H1 (cell line): ENCODE measurements around the gene ABI3. TPM values are rescaled to one million over a fixed set of nuclear protein-coding genes. Genes with fewer than 3 reads are reported as not detected.

ENCODE experiments used
- CTCF ChIA-PET: fragments of 300-600 bp; sonication (Branson Sonifier 250); formaldehyde crosslinking; loops from one replicate; lab custom pipeline; 2021; ENCODE audit not compliant: partially characterized antibody; lab: Charles Lee
- POLR2A ChIA-PET: fragments of 300-600 bp; sonication (Branson Sonifier 250); formaldehyde crosslinking; loops from one replicate; lab custom pipeline; 2021; ENCODE audit warnings: inconsistent platforms; ENCODE audit not compliant: partially characterized antibody; lab: Charles Lee
- DNase-seq, 2 experiments: peaks; one replicate each; pipeline versions ENCODE4 v3.0.0 to v3.0.0-alpha.2; 2010 to 2022; ENCODE audit warnings: low spot score in 2 of 2, low read depth in 1 of 2, mixed read lengths in 1 of 2
- FAIRE-seq: peaks from 2 replicates; lab custom pipeline; 2011; peaks lifted over from hg19 to GRCh38; lab: Jason Lieb, UNC
- H2AFZ ChIP-seq: 2 replicates; pipeline ENCODE4 v1.8.1; 2012; ENCODE audit warnings: low read length, inconsistent platforms
- H2AK5ac ChIP-seq: 2 replicates; pipeline ENCODE4 v1.6.1; 2013; ENCODE audit warnings: low read depth, low read length
- H2BK120ac ChIP-seq: replicated peaks from 2 replicates; pipeline ENCODE3; 2013; ENCODE audit warnings: low read depth, low read length, inconsistent platforms
- H2BK12ac ChIP-seq: 2 replicates; pipeline ENCODE4 v1.6.1; 2013; ENCODE audit warnings: low read depth, low read length
- H2BK15ac ChIP-seq: 2 replicates; pipeline ENCODE4 v1.6.1; 2013; ENCODE audit warnings: low read length
- H2BK20ac ChIP-seq: 2 replicates; pipeline ENCODE4 v1.6.1; 2013; ENCODE audit warnings: low read length
- H2BK5ac ChIP-seq: 2 replicates; pipeline ENCODE4 v1.6.1; 2013; ENCODE audit warnings: low read depth, low read length
- H3K14ac ChIP-seq: 2 replicates; pipeline ENCODE4 v1.6.1; 2013; ENCODE audit warnings: inconsistent platforms; ENCODE audit not compliant: insufficient read length
- H3K18ac ChIP-seq: 2 replicates; pipeline ENCODE4 v1.6.1; 2013; ENCODE audit warnings: low read length; ENCODE audit errors: extremely low read depth
- H3K23ac ChIP-seq: 2 replicates; pipeline ENCODE4 v1.6.1; 2013; ENCODE audit warnings: inconsistent platforms; ENCODE audit not compliant: insufficient read length
- H3K23me2 ChIP-seq: 2 replicates; pipeline ENCODE4 v1.6.1; 2013; ENCODE audit warnings: low read depth, low read length
- H3K27ac ChIP-seq: 2 replicates; pipeline ENCODE4 v1.6.1; 2011; ENCODE audit warnings: low read depth, low read length, inconsistent platforms
- H3K27me3 ChIP-seq, 4 experiments: replicated peaks in 1 of 4; 1 replicate in 1 of 4; 2 replicates in 3 of 4; pipeline versions ENCODE4 v1.6.1 to v1.8.1; 2011 to 2013; ENCODE audit warnings: low read length in 3 of 4, mild to moderate bottlenecking in 3 of 4, inconsistent platforms in 2 of 4, mixed read lengths in 2 of 4, moderate library complexity in 1 of 4; ENCODE audit not compliant: control insufficient read depth in 3 of 4, insufficient read depth in 3 of 4; ENCODE audit errors: extremely low read depth in 1 of 4
- H3K36me3 ChIP-seq, 4 experiments: 2 replicates each; pipeline versions ENCODE4 v1.6.1 to v1.8.1; 2011 to 2013; ENCODE audit warnings: mild to moderate bottlenecking in 4 of 4, low read length in 3 of 4, moderate library complexity in 2 of 4, control low read depth in 1 of 4, inconsistent platforms in 1 of 4; ENCODE audit not compliant: insufficient read depth in 4 of 4, control insufficient read depth in 2 of 4
- H3K4ac ChIP-seq: replicated peaks from 2 replicates; pipeline ENCODE3; 2013; ENCODE audit warnings: low read length, low read depth, mixed read lengths, inconsistent platforms; ENCODE audit not compliant: insufficient read length
- H3K4me1 ChIP-seq, 4 experiments: replicated peaks in 1 of 4; 1 replicate in 1 of 4; 2 replicates in 3 of 4; pipeline versions ENCODE4 v1.6.1 to v1.8.1; 2011 to 2013; ENCODE audit warnings: low read length in 3 of 4, inconsistent platforms in 2 of 4, mixed read lengths in 1 of 4; ENCODE audit not compliant: insufficient read depth in 4 of 4, control insufficient read depth in 3 of 4
- H3K4me2 ChIP-seq, 2 experiments: 2 replicates each; pipeline versions ENCODE4 v1.6.1 to v1.8.1; 2011 to 2013; ENCODE audit warnings: low read depth in 2 of 2, low read length in 2 of 2, control low read depth in 1 of 2, inconsistent platforms in 1 of 2, mild to moderate bottlenecking in 1 of 2; ENCODE audit not compliant: insufficient read depth in 1 of 2
- H3K4me3 ChIP-seq, 4 experiments: fragments of 200-600, 300-600 bp in 1 of 4; sonication (generic), shearing (Covaris generic), sonication (Bioruptor Twin) in 1 of 4; 2 replicates each; pipeline versions ENCODE4 v1.5.1 to v1.8.1; 2011 to 2016; ENCODE audit warnings: low read length in 4 of 4, low read depth in 3 of 4, control low read depth in 2 of 4, inconsistent platforms in 2 of 4, mild to moderate bottlenecking in 2 of 4, mixed read lengths in 1 of 4, moderate library complexity in 1 of 4; ENCODE audit not compliant: insufficient read depth in 2 of 4; ENCODE audit errors: extremely low read depth in 1 of 4
- H3K56ac ChIP-seq: replicated peaks from 2 replicates; pipeline ENCODE3; 2013; ENCODE audit warnings: low read depth, mild to moderate bottlenecking, mixed read lengths, low read length, inconsistent platforms; ENCODE audit not compliant: insufficient read length
- H3K79me1 ChIP-seq: 2 replicates; pipeline ENCODE4 v1.6.1; 2013; ENCODE audit warnings: low read depth, low read length, control low read depth
- H3K79me2 ChIP-seq, 2 experiments: 2 replicates each; pipeline versions ENCODE4 v1.6.1 to v1.8.1; 2012 to 2013; ENCODE audit warnings: low read length in 2 of 2, mild to moderate bottlenecking in 2 of 2, inconsistent platforms in 1 of 2; ENCODE audit not compliant: insufficient read depth in 2 of 2, control insufficient read depth in 1 of 2
- H3K9ac ChIP-seq, 4 experiments: replicated peaks in 1 of 4; 1 replicate in 1 of 4; 2 replicates in 3 of 4; pipeline versions ENCODE4 v1.6.1 to v1.8.1; 2011 to 2013; ENCODE audit warnings: low read depth in 3 of 4, low read length in 3 of 4, control low read depth in 2 of 4, mild to moderate bottlenecking in 2 of 4, moderate library complexity in 2 of 4, inconsistent platforms in 1 of 4; ENCODE audit errors: extremely low read depth in 1 of 4
- H3K9me3 ChIP-seq, 2 experiments: 2 replicates each; pipeline versions ENCODE4 v1.6.1 to v1.8.1; 2012 to 2013; ENCODE audit warnings: mild to moderate bottlenecking in 2 of 2, moderate library complexity in 2 of 2, control low read depth in 1 of 2, inconsistent platforms in 1 of 2, low read depth in 1 of 2, low read length in 1 of 2, mixed read lengths in 1 of 2; ENCODE audit not compliant: insufficient read depth in 2 of 2
- H4K20me1 ChIP-seq, 2 experiments: replicated peaks in 1 of 2; 2 replicates each; pipeline versions ENCODE3 to v1.8.1; 2011 to 2013; ENCODE audit warnings: inconsistent platforms in 2 of 2, low read length in 2 of 2, mild to moderate bottlenecking in 1 of 2; ENCODE audit not compliant: insufficient read depth in 2 of 2, control insufficient read depth in 1 of 2
- H4K5ac ChIP-seq: 2 replicates; pipeline ENCODE4 v1.6.1; 2013; ENCODE audit warnings: low read length, low read depth, mixed read lengths, inconsistent platforms; ENCODE audit not compliant: insufficient read length
- H4K8ac ChIP-seq: 2 replicates; pipeline ENCODE4 v1.8.0; 2013; ENCODE audit warnings: mild to moderate bottlenecking, moderate library complexity, low read length, inconsistent platforms; ENCODE audit not compliant: insufficient read depth; ENCODE audit errors: extremely low read depth
- H4K91ac ChIP-seq: replicated peaks from 2 replicates; pipeline ENCODE3; 2013; ENCODE audit warnings: low read length, mixed read lengths, inconsistent platforms; ENCODE audit not compliant: insufficient read length
- GABPA ChIP-seq: IDR thresholded peaks from 2 replicates; pipeline ENCODE4 v1.6.1; 2011; ENCODE audit warnings: mild to moderate bottlenecking, low read length, moderate library complexity, borderline replicate concordance; ENCODE audit not compliant: insufficient read depth
- POLR2AphosphoS5 ChIP-seq: IDR thresholded peaks from 2 replicates; pipeline ENCODE4 v1.6.1; 2011; ENCODE audit warnings: low read depth, low read length
- SP2 ChIP-seq: IDR thresholded peaks from 2 replicates; pipeline ENCODE4 v1.6.1; 2012; ENCODE audit warnings: mild to moderate bottlenecking, low read length, inconsistent platforms
- WGBS, 2 experiments: shearing (Covaris generic) in 1 of 2; methylation state at CpG; one replicate each; pipeline versions ENCODE4 v1.1.6 to v1.1.7; 2013 to 2015; ENCODE audit warnings: low lambda C conversion rate in 2 of 2, mixed read lengths in 2 of 2, inconsistent platforms in 1 of 2, low coverage in 1 of 2, missing lambda C conversion rate in 1 of 2; ENCODE audit not compliant: insufficient replicate concordance in 2 of 2, insufficient coverage in 1 of 2, insufficient read length in 1 of 2; ENCODE audit errors: extremely low coverage in 1 of 2, missing lambda C conversion rate in 1 of 2; 5-methylcytosine and 5-hydroxymethylcytosine counted together
- polyA plus RNA-seq, 7 experiments: library from polyadenylated mRNA; depleted of rRNA in 3 of 7; stranded (reverse) in 5 of 7; unstranded in 2 of 7; fragments of >200 nt in 5 of 7; fragments of 200-250 nt in 2 of 7; gene quantifications; 1 replicate in 5 of 7; 2 replicates in 1 of 7; 4 replicates in 1 of 7; pipeline versions ENCODE4 v1.2.1 to v1.2.3, GENCODE V29; 2011 to 2013; ENCODE audit warnings: missing spikeins in 2 of 7, mixed read lengths in 2 of 7
- total RNA-seq: library from RNA; stranded (reverse); fragmentation: NEBNext Ultra II Directional; extraction: Animal tissue kit (Norgen Biotek cat#: 25700); gene quantifications from 2 replicates; pipeline ENCODE4 v1.2.1, GENCODE V29; 2021

Gene ABI3
- total and polyA plus RNA-seq, 2 of the 8 experiments (the other 6 are each of a cell fraction or from before 2014, with no cell fraction given), result 1.3 to 2.5 TPM

DNA sequence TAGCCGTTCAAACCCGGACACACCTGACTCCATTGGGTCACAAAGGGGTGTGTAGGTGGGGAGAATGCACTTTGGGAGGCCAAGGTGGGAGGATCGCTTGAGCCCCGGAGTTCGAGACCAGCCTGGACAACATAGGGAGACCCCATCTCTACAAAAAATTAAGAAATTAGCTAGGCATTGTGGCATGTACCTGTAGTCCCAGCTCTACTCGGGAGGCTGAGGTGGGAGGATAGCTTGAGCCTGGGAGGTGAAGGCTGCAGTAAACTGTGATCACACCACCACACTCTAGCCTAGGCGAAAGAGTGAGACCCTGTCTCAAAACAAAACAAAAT lies 21.0 kb downstream of the ABI3 start:
- H2BK120ac ChIP-seq, result no peak overlapping the region
- H2BK5ac ChIP-seq, result no peak overlapping the region
- peak overlapping the region; percentile 74 to 83; a peak in 3 of 4 replicates for H3K4me2 ChIP-seq
- CTCF ChIA-PET, result interaction anchor here (1.1 to 6.5 kb wide), 6 partner anchors 9 to 506 kb away, joined by 3 to 38 read pairs (median 5); no protein-coding TSS in a partner anchor
- H2BK20ac ChIP-seq, result no peak overlapping the region
- no peaks in the 10 kb centered on the region for H3K36me3 ChIP-seq
- no peak overlapping the region for H2AK5ac ChIP-seq
- no peak overlapping the region for H3K9ac ChIP-seq
- no peaks in the 10 kb centered on the region for H3K79me1 ChIP-seq
- no peak overlapping the region for H3K14ac ChIP-seq
- no peak overlapping the region for H2AFZ ChIP-seq
- peak overlapping the region in 3 of 4 experiments; percentile 69 to 82 (median 71); a peak in 5 of 8 replicates for H3K4me3 ChIP-seq
- no peak overlapping the region for H4K91ac ChIP-seq
- H3K23me2 ChIP-seq, result peaks cover 13% of the 10 kb centered on the region
- no peak overlapping the region for H3K23ac ChIP-seq
- H4K5ac ChIP-seq, result no peak overlapping the region
- H3K4ac ChIP-seq, result no peak overlapping the region
- H3K4me1 ChIP-seq, result peaks cover 0 to 2% (median 0%) of the 10 kb centered on the region in 4 experiments; a peak in 1 of 7 replicates
- no peak for FAIRE-seq
- POLR2A ChIA-PET, result no interaction called here
- DNase-seq, result no peak
- peaks cover 6 to 35% (median 26%) of the 10 kb centered on the region in 4 experiments; a peak in 6 of 7 replicates for H3K27me3 ChIP-seq
- no peak overlapping the region for H2BK15ac ChIP-seq
- no peak overlapping the region for H3K18ac ChIP-seq
- H4K20me1 ChIP-seq, result no peaks in the 10 kb centered on the region
- H4K8ac ChIP-seq, result no peak overlapping the region
- no peak for TF ChIP-seq SP2
- TF ChIP-seq GABPA, result no peak
- TF ChIP-seq POLR2AphosphoS5, result no peak
- TF ChIP-seq, all 59 proteins: peak for 0
- Histone ChIP-seq H3K56ac (no peak overlapping the region), H2BK12ac (no peak overlapping the region), H3K9me3 (no peaks in the 10 kb centered on the region), H3K79me2 (no peaks in the 10 kb centered on the region), H3K27ac (no peak overlapping the region)
- WGBS, 2 experiments, result 80% methylated on average over 7 of the region's 7 CpGs; no CpG with 5 or more reads in 1 of the 2 experiments
